Measurements from ENCODE around the gene ANKRD36B.

- TF ChIP-seq CTCF (IDR thresholded peaks at IDR 0.05) (no peak), POLR2A (IDR thresholded peaks at IDR 0.05) (no peak)
Measured at GRCh38 chr2:97546711-97547110, 43.0 kb downstream of the ANKRD36B start.

All from right lobe of liver (tissue), 4 donors.